Stimulated activated CD4-positive, alpha-beta T cell treated with anti-CD3 and anti-CD28 coated beads, Interleukin-12 subunit alpha, Interleukin-12 subunit beta, amount 100 ng/mL, for 48 hours (primary cell): ENCODE data around the gene KIAA1210.
A peak's percentile ranks its signal among the peaks of the same experiment; 100 is the strongest.

Source experiments
- DNase-seq, 3 donors: peaks; one replicate each; pipeline ENCODE4 v3.0.0-alpha.2; 2020; ENCODE audit warnings: low read depth in 2 of 3, low spot score in 1 of 3

Gene KIAA1210

GRCh38 chrX:119127650-119128049 lies at the start of gene KIAA1210:
TSS of gene KIAA1210 (minus strand) at chrX:119127812. CDS start at chrX:119123642, 4,170 bp downstream.
- DNase-seq: no peak

- DNase-seq: no peak
Observed at GRCh38 chrX:119177278-119177677, 49.7 kb upstream of the KIAA1210 start.

GRCh38 chrX:119174900-119175299 lies 47.3 kb upstream of the KIAA1210 start:
- no peak for DNase-seq

GRCh38 chrX:119168104-119168503 lies 40.5 kb upstream of the KIAA1210 start:
- DNase-seq: no peak

- DNase-seq: no peak
Observed at GRCh38 chrX:119158226-119158625, 30.6 kb upstream of the KIAA1210 start.

- no peak for DNase-seq
Observed at GRCh38 chrX:119156241-119156640, 28.6 kb upstream of the KIAA1210 start.

GRCh38 chrX:119155416-119156035 lies 27.9 kb upstream of the KIAA1210 start:
- DNase-seq: no peak

- DNase-seq: no peak
Observed at GRCh38 chrX:119151051-119151380, 23.4 kb upstream of the KIAA1210 start.

- DNase-seq: no peak
Observed at GRCh38 chrX:119150163-119151050, 22.8 kb upstream of the KIAA1210 start.

- DNase-seq: no peak
Observed at GRCh38 chrX:119147486-119147885, 19.9 kb upstream of the KIAA1210 start.

GRCh38 chrX:119145241-119145653 lies 17.6 kb upstream of the KIAA1210 start:
- peak in 1 of 3 donors; percentile 2 for DNase-seq

- DNase-seq: no peak
Observed at GRCh38 chrX:119134466-119134865, 6.9 kb upstream of the KIAA1210 start.

GRCh38 chrX:119132961-119133360 lies 5.3 kb upstream of the KIAA1210 start:
- DNase-seq: no peak

GRCh38 chrX:119132316-119132715 lies 4.7 kb upstream of the KIAA1210 start:
- DNase-seq: no peak

GRCh38 chrX:119130911-119131310 lies 3.3 kb upstream of the KIAA1210 start:
- DNase-seq: no peak

- no peak for DNase-seq
Observed at GRCh38 chrX:119121341-119121740, 6.3 kb downstream of the KIAA1210 start.

GRCh38 chrX:119118780-119119395 lies 8.7 kb downstream of the KIAA1210 start:
- DNase-seq: peak; percentile 14 to 35 (median 19)

- no peak for DNase-seq
Observed at GRCh38 chrX:119107206-119107605, 20.4 kb downstream of the KIAA1210 start.

GRCh38 chrX:119105826-119106225 lies 21.8 kb downstream of the KIAA1210 start:
- DNase-seq: no peak

GRCh38 chrX:119101168-119101567 lies 26.4 kb downstream of the KIAA1210 start:
- DNase-seq: no peak

GRCh38 chrX:119095936-119096335 lies 31.7 kb downstream of the KIAA1210 start:
- DNase-seq: no peak

GRCh38 chrX:119094819-119095218 lies 32.8 kb downstream of the KIAA1210 start:
- no peak for DNase-seq
